ENCODE results near the gene CEP44.
"Not testable (repeated sequence)": the region's sequence is repeated elsewhere in the genome, so short reads cannot be mapped to it uniquely, and the experiment has no call there.

The CEP44 gene

GRCh38 chr4:174324236-174324635 is 40.5 kb downstream of the CEP44 start:
- DNase-seq (ENCODE audit: low read depth): no peak

GRCh38 chr4:174324725-174325124 is 41.0 kb downstream of the CEP44 start:
- DNase-seq (ENCODE audit: low read depth): no peak

- DNase-seq (ENCODE audit: low read depth): no peak
These were observed 49.2 kb downstream of the CEP44 start for GRCh38 chr4:174332741-174333493.

GRCh38 chr4:174334628-174335027 is 50.9 kb downstream of the CEP44 start:
- DNase-seq (ENCODE audit: low read depth): no peak

- no peak for DNase-seq (ENCODE audit: low read depth)
These were observed 57.0 kb downstream of the CEP44 start for GRCh38 chr4:174340714-174341113.

- DNase-seq (ENCODE audit: low read depth): no peak
These were observed 65.4 kb downstream of the CEP44 start for GRCh38 chr4:174349156-174349555.

GRCh38 chr4:174352061-174352819 is 68.5 kb downstream of the CEP44 start:
- no peak for DNase-seq (ENCODE audit: low read depth)

- DNase-seq (ENCODE audit: low read depth): no peak
These were observed 73.6 kb downstream of the CEP44 start for GRCh38 chr4:174357321-174357720.

- no peak for DNase-seq (ENCODE audit: low read depth)
These were observed 74.7 kb downstream of the CEP44 start for GRCh38 chr4:174358410-174358809.

- peak; percentile 11 for DNase-seq (ENCODE audit: low read depth)
These were observed 75.1 kb downstream of the CEP44 start for GRCh38 chr4:174358829-174359228.

- no peak for DNase-seq (ENCODE audit: low read depth)
These were observed 78.6 kb downstream of the CEP44 start for GRCh38 chr4:174362340-174362739.

- not testable (repeated sequence) for DNase-seq (ENCODE audit: low read depth)
These were observed 80.1 kb downstream of the CEP44 start for GRCh38 chr4:174363782-174364181.

GRCh38 chr4:174365018-174365587 is 81.4 kb downstream of the CEP44 start:
- DNase-seq (ENCODE audit: low read depth): peak; percentile 10

- no peak for DNase-seq (ENCODE audit: low read depth)
These were observed 86.3 kb downstream of the CEP44 start for GRCh38 chr4:174369985-174370384.

- DNase-seq (ENCODE audit: low read depth): no peak
These were observed 90.1 kb downstream of the CEP44 start for GRCh38 chr4:174373821-174374220.

- DNase-seq (ENCODE audit: low read depth): no peak
These were observed 91.7 kb downstream of the CEP44 start for GRCh38 chr4:174375422-174375821.

- no peak for DNase-seq (ENCODE audit: low read depth)
These were observed 93.9 kb downstream of the CEP44 start for GRCh38 chr4:174377613-174378012.

- no peak for DNase-seq (ENCODE audit: low read depth)
These were observed 95.2 kb downstream of the CEP44 start for GRCh38 chr4:174378951-174379350.

- not testable (repeated sequence) for DNase-seq (ENCODE audit: low read depth)
These were observed 96.5 kb downstream of the CEP44 start for GRCh38 chr4:174380206-174380605.

- no peak for DNase-seq (ENCODE audit: low read depth)
These were observed 97.2 kb downstream of the CEP44 start for GRCh38 chr4:174380699-174381439.

- DNase-seq (ENCODE audit: low read depth): no peak
These were observed 97.7 kb downstream of the CEP44 start for GRCh38 chr4:174381440-174381800.
